Measurements from ENCODE around the gene SAMD13. TPM values are rescaled to one million over a fixed set of nuclear protein-coding genes. Genes with fewer than 3 reads are reported as not detected.

SAMD13 gene, protein sequence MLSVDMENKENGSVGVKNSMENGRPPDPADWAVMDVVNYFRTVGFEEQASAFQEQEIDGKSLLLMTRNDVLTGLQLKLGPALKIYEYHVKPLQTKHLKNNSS
- 1 to 10 TPM in 1 of 2 experiments, under 1 TPM in 1; 0.67 to 1.2 TPM for total RNA-seq

DNA sequence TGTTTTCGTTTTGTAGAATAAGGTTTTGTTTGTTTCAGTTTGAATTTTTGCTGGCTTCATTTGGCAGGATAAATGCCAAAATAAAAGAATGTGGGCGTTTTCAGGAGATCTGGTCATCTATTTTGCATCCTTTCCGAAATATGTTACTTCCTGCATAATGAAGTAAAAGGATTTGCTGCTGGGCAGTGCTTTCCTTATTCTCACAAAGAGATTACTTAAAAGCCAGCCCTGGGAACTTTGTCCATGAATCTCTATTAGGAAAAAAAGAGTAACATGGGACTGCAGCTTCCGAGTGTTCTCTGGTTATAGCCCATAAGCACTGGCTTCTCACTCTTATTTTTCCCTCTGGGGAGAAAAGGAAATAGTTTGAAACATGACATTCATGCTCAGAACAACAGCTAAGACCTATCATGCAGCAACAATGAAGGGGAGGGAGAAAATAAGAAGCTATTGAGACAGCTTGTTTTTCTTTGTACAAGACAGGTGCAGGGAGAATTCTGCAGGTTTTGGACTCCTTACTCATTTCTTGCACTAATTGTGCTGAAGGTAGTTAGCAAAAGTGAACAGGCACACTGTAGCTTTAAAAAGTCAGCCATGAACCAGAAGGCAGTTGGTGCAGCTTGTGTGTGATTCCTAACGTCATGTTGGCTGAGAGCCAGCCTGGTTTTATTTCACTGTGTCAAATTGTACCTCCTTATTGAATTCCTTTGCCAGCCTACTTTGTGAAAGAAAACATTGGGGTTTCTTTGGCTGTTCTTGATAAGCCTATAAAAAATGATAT lies at the start of gene SAMD13:
Gene SAMD13, plus strand, starts transcription at position 705 of the 781 bp plus-strand sequence. CDS start 1,527 bp downstream, outside the sequence.
- Mint-ChIP-seq H3K4me3 (peak within 1 kb of the TSS; percentile 69), H3K27ac (peak within 1 kb of the TSS; percentile 60)

GRCh38 chr1:84253036-84253435 lies 48.5 kb upstream of the SAMD13 start:
- H3K4me3 Mint-ChIP-seq: no peak overlapping the region
- POLR2A ChIA-PET: interaction anchor here (0.7 kb wide), 1 partner anchor 11 kb away, joined by 4 read pairs; no protein-coding TSS in a partner anchor
- no peaks in the 10 kb centered on the region for H3K36me3 Mint-ChIP-seq (ENCODE audit: low read depth)
- H3K27ac Mint-ChIP-seq: no peak overlapping the region
- ATAC-seq (no peak), DNase-seq (no peak)
- no peaks in the 10 kb centered on the region for H3K4me1 Mint-ChIP-seq (ENCODE audit: low read depth)
- intact Hi-C loops (cut with micrococcal nuclease): no loop called here
- H3K9me3 Mint-ChIP-seq: peaks cover 11% of the 10 kb centered on the region
- TF ChIP-seq, protein P1, sequence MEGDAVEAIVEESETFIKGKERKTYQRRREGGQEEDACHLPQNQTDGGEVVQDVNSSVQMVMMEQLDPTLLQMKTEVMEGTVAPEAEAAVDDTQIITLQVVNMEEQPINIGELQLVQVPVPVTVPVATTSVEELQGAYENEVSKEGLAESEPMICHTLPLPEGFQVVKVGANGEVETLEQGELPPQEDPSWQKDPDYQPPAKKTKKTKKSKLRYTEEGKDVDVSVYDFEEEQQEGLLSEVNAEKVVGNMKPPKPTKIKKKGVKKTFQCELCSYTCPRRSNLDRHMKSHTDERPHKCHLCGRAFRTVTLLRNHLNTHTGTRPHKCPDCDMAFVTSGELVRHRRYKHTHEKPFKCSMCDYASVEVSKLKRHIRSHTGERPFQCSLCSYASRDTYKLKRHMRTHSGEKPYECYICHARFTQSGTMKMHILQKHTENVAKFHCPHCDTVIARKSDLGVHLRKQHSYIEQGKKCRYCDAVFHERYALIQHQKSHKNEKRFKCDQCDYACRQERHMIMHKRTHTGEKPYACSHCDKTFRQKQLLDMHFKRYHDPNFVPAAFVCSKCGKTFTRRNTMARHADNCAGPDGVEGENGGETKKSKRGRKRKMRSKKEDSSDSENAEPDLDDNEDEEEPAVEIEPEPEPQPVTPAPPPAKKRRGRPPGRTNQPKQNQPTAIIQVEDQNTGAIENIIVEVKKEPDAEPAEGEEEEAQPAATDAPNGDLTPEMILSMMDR (IDR thresholded peaks at IDR 0.05): no peak
- CTCF ChIA-PET: no interaction called here
- no peaks in the 10 kb centered on the region for H3K27me3 Mint-ChIP-seq

More for the DNA sequence above, at the start of gene SAMD13:
- TF ChIP-seq, protein P1 (IDR thresholded peaks at IDR 0.05): no peak
- peaks cover 45% of the 10 kb centered on the region for H3K4me1 Mint-ChIP-seq (ENCODE audit: low read depth)
- POLR2A ChIA-PET: interaction anchor here (1.0 to 1.2 kb wide), 2 partner anchors 64 to 157 kb away, joined by 3 to 4 read pairs; partner anchors contain the start of gene PRKACB
- CTCF ChIA-PET: interaction anchor here (0.7 to 1.2 kb wide), 4 partner anchors 87 to 157 kb away, joined by 3 to 4 read pairs (median 3); partner anchors contain the start of gene PRKACB
- H3K36me3 Mint-ChIP-seq (ENCODE audit: low read depth): no peaks in the 10 kb centered on the region
- DNase-seq (peak; percentile 77), ATAC-seq (peak; percentile 31)
- intact Hi-C loops (cut with micrococcal nuclease): no loop called here
- H3K9me3 Mint-ChIP-seq: no peaks in the 10 kb centered on the region
- H3K27me3 Mint-ChIP-seq: peaks cover 3% of the 10 kb centered on the region

DNA sequence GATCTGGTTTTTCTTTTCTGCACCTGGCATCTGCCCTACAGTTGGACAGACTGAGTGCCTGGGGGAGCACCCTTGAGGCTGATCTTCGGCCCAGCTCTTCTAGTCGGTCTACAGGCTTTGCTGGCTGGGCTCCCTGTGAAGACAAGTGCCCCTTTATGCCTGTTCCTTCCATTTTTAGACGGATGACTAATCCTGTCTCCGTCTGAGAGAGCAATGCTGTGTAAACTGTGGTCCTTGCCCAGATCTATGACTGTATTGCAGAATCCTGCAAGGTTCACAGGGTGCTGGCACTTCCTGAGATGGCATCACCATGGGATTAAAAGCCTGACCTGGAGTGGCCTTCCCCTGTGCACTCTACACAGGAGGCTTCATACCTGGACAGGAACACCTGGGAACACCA lies 47.6 kb upstream of the SAMD13 start:
- Mint-ChIP-seq H3K9me3 (peaks cover 11% of the 10 kb centered on the region), H3K4me1 (ENCODE audit: low read depth) (no peaks in the 10 kb centered on the region), H3K27ac (no peak overlapping the region), H3K27me3 (no peaks in the 10 kb centered on the region), H3K36me3 (ENCODE audit: low read depth) (no peaks in the 10 kb centered on the region), H3K4me3 (no peak overlapping the region)
- TF ChIP-seq, protein P1 (IDR thresholded peaks at IDR 0.05): no peak
- DNase-seq: no peak
- ChIA-PET CTCF (no interaction called here), POLR2A (no interaction called here)
- intact Hi-C loops (cut with micrococcal nuclease): no loop called here
- no peak for ATAC-seq

GRCh38 chr1:84254703-84255238 lies 46.7 kb upstream of the SAMD13 start:
- intact Hi-C loops (cut with micrococcal nuclease): no loop called here
- no peak for DNase-seq
- ChIA-PET POLR2A (interaction anchor here (1.1 kb wide), 1 partner anchor 69 kb away, joined by 3 read pairs; no protein-coding TSS in a partner anchor), CTCF (no interaction called here)
- Mint-ChIP-seq H3K36me3 (ENCODE audit: low read depth) (no peaks in the 10 kb centered on the region), H3K4me1 (ENCODE audit: low read depth) (no peaks in the 10 kb centered on the region), H3K4me3 (no peak overlapping the region), H3K9me3 (peaks cover 11% of the 10 kb centered on the region), H3K27ac (no peak overlapping the region), H3K27me3 (no peaks in the 10 kb centered on the region)
- TF ChIP-seq, protein P1 (IDR thresholded peaks at IDR 0.05): no peak
- no peak for ATAC-seq

GRCh38 chr1:84255582-84255981 lies 45.9 kb upstream of the SAMD13 start:
- Mint-ChIP-seq H3K4me3 (no peak overlapping the region), H3K4me1 (ENCODE audit: low read depth) (no peaks in the 10 kb centered on the region), H3K27me3 (no peaks in the 10 kb centered on the region), H3K36me3 (ENCODE audit: low read depth) (no peaks in the 10 kb centered on the region), H3K9me3 (peaks cover 9% of the 10 kb centered on the region), H3K27ac (no peak overlapping the region)
- TF ChIP-seq, protein P1 (IDR thresholded peaks at IDR 0.05): no peak
- DNase-seq: no peak
- no peak for ATAC-seq
- CTCF ChIA-PET: no interaction called here
- POLR2A ChIA-PET: interaction anchor here (0.6 to 1.1 kb wide), 2 partner anchors 68 to 174 kb away, joined by 3 read pairs; no protein-coding TSS in a partner anchor
- intact Hi-C loops (cut with micrococcal nuclease): no loop called here
